Kasumi-1 (cell line): ENCODE measurements around the gene GARIN3.
A peak's percentile ranks its signal among the peaks of the same experiment; 100 is the strongest.

Experiments used
- DNase-seq, 2 experiments: peaks; one replicate each; lab custom pipeline; 2025; lab: John Stamatoyannopoulos, UW

GARIN3 gene

GRCh38 chr5:157143127-157143971, 22.7 kb downstream of the GARIN3 start:
- peak; percentile 83 to 84 for DNase-seq

GRCh38 chr5:157142317-157143126, 23.5 kb downstream of the GARIN3 start, which contains the start of gene MED7:
Gene MED7 (minus strand): TSS chr5:157142865. CDS start chr5:157139431, 3,434 bp downstream.
- DNase-seq, result peak; percentile 99

GRCh38 chr5:157137691-157138090, 28.4 kb downstream of the GARIN3 start:
- DNase-seq, result no peak

GRCh38 chr5:157132281-157132612, 33.8 kb downstream of the GARIN3 start:
- no peak for DNase-seq

GRCh38 chr5:157130925-157131324, 35.1 kb downstream of the GARIN3 start:
- no peak for DNase-seq

- DNase-seq, result no peak
Observed at GRCh38 chr5:157121709-157122108, 44.4 kb downstream of the GARIN3 start.

- DNase-seq, result no peak
Observed at GRCh38 chr5:157120102-157120501, 46.0 kb downstream of the GARIN3 start.

GRCh38 chr5:157116483-157116954, 49.5 kb downstream of the GARIN3 start:
- no peak for DNase-seq

GRCh38 chr5:157115502-157115901, 50.6 kb downstream of the GARIN3 start:
- no peak for DNase-seq

GRCh38 chr5:157115012-157115411, 51.1 kb downstream of the GARIN3 start:
- no peak for DNase-seq

GRCh38 chr5:157113002-157113401, 53.1 kb downstream of the GARIN3 start:
- DNase-seq, result no peak
